OCI-M2 (cell line): ENCODE measurements around the gene WDR81.
"Not testable (repeated sequence)": the region's sequence is repeated elsewhere in the genome, so short reads cannot be mapped to it uniquely, and the experiment has no call there.

ENCODE experiments used
- DNase-seq: peaks from one replicate; lab custom pipeline; 2025; ENCODE audit not compliant: unreplicated experiment; lab: John Stamatoyannopoulos, UW

Gene WDR81

GRCh38 chr17:1713160-1713877 lies 11.2 kb upstream of the WDR81 start:
- no peak for DNase-seq

GRCh38 chr17:1713878-1714426 lies 10.6 kb upstream of the WDR81 start:
- no peak for DNase-seq

GRCh38 chr17:1714427-1714979 lies 10.0 kb upstream of the WDR81 start:
- no peak for DNase-seq

GRCh38 chr17:1714980-1715802 lies 9.3 kb upstream of the WDR81 start:
- DNase-seq: no peak

GRCh38 chr17:1715803-1716075 lies 8.8 kb upstream of the WDR81 start:
- no peak for DNase-seq

GRCh38 chr17:1716076-1716911 lies 8.2 kb upstream of the WDR81 start:
- DNase-seq: peak; percentile 93

- peak; percentile 92 for DNase-seq
Observed at GRCh38 chr17:1716912-1717695, 7.4 kb upstream of the WDR81 start.

- no peak for DNase-seq
Observed at GRCh38 chr17:1718362-1719165, 5.9 kb upstream of the WDR81 start.

- DNase-seq: peak; percentile 5
Observed at GRCh38 chr17:1720856-1721386, 3.6 kb upstream of the WDR81 start.

- not testable (repeated sequence) for DNase-seq
Observed at GRCh38 chr17:1722022-1722421, 2.5 kb upstream of the WDR81 start.

GRCh38 chr17:1724869-1725641 lies 551 bp downstream of the WDR81 start:
- no peak for DNase-seq

GRCh38 chr17:1725642-1726511 lies 1.4 kb downstream of the WDR81 start:
- DNase-seq: no peak

GRCh38 chr17:1726626-1727257 lies 2.2 kb downstream of the WDR81 start:
- DNase-seq: no peak

GRCh38 chr17:1727258-1727789 lies 2.8 kb downstream of the WDR81 start:
- no peak for DNase-seq

- DNase-seq: no peak
Observed at GRCh38 chr17:1727876-1728630, 3.5 kb downstream of the WDR81 start.

GRCh38 chr17:1729966-1730325 lies 5.4 kb downstream of the WDR81 start:
- DNase-seq: no peak
